Heart left ventricle (tissue), 16 donors: ENCODE results near the gene SLC7A4. TPM values are rescaled to one million over a fixed set of nuclear protein-coding genes. Genes with fewer than 3 reads are reported as not detected.
"Not testable (repeated sequence)": the region's sequence is repeated elsewhere in the genome, so short reads cannot be mapped to it uniquely, and the experiment has no call there.

Experiments used
- ATAC-seq, 4 donors: fragments of 200-7000 bp; cut with Tn5 transposase; one replicate each; pipeline ENCODE4 v1.9.1; 2020 to 2022; ENCODE audit warnings: moderate library complexity in 4 of 4, mild to moderate bottlenecking in 3 of 4, moderate number of reproducible peaks in 1 of 4
- DNase-seq, 5 donors: peaks; one replicate each; pipeline ENCODE4 v3.0.0-alpha.2; 2020
- H3K27ac ChIP-seq, 12 donors: fragments of 200-600 bp; sonication (generic) in 4 of 12; one replicate each; pipeline versions ENCODE4 v1.5.0 to v1.8.0; 2016 to 2022; ENCODE audit warnings: mild to moderate bottlenecking in 2 of 12
- H3K27me3 ChIP-seq, 9 donors: fragments of 200-600 bp; sonication (generic) in 2 of 9; one replicate each; pipeline versions ENCODE4 v1.5.1 to v1.8.0; 2016 to 2022; ENCODE audit warnings: mild to moderate bottlenecking in 3 of 9
- H3K36me3 ChIP-seq, 9 donors: fragments of 200-600 bp; sonication (generic) in 2 of 9; one replicate each; pipeline versions ENCODE4 v1.5.0 to v1.8.0; 2018 to 2022; ENCODE audit warnings: mild to moderate bottlenecking in 2 of 9
- H3K4me1 ChIP-seq, 12 donors: fragments of 200-600 bp; sonication (generic) in 4 of 12; one replicate each; pipeline versions ENCODE4 v1.5.0 to v1.8.0; 2016 to 2022; ENCODE audit warnings: mild to moderate bottlenecking in 3 of 12
- H3K4me3 ChIP-seq, 12 donors: fragments of 200-600 bp; sonication (generic) in 4 of 12; one replicate each; pipeline versions ENCODE4 v1.5.0 to v1.8.0; 2017 to 2022; ENCODE audit warnings: mild to moderate bottlenecking in 9 of 12, moderate library complexity in 4 of 12
- H3K9me3 ChIP-seq, 12 donors: fragments of 200-600 bp; sonication (generic) in 4 of 12; one replicate each; pipeline versions ENCODE4 v1.5.0 to v1.8.0; 2016 to 2022; ENCODE audit warnings: mild to moderate bottlenecking in 1 of 12
- CTCF ChIP-seq, 12 donors: fragments of 200-600 bp; sonication (generic) in 4 of 12; IDR thresholded peaks; one replicate each; pipeline versions ENCODE4 v1.5.0 to v1.8.0; 2018 to 2022; ENCODE audit warnings: antibody characterized with exemption in 12 of 12, mild to moderate bottlenecking in 5 of 12
- POLR2A ChIP-seq, 2 donors: fragments of 450-650 bp; IDR thresholded peaks; one replicate each; pipeline ENCODE4 v1.6.1; 2017; ENCODE audit warnings: antibody characterized with exemption in 2 of 2, mild to moderate bottlenecking in 2 of 2, moderate library complexity in 2 of 2
- WGBS, 4 donors: extraction: QIAGEN DNeasy Blood & Tissue Kit in 2 of 4; methylation state at CpG; one replicate each; pipeline versions ENCODE4 v1.1.5 to v1.1.7; 2013 to 2018; 5-methylcytosine and 5-hydroxymethylcytosine counted together
- intact Hi-C, 10 donors: fragments of 100-400 bp; cut with DNase I; formaldehyde crosslinking; loops; one replicate each; pipeline versions ENCODE4 v1.11.1 to v1.14.2; 2022
- polyA plus RNA-seq, 2 donors: library from polyadenylated mRNA; stranded (reverse); fragments of 200-250 nt; gene quantifications; one replicate each; pipeline ENCODE4 v1.2.3, GENCODE V29; 2013
- total RNA-seq, 9 donors: library from RNA; depleted of rRNA in 2 of 9; stranded (reverse); fragments of >200 nt in 2 of 9; fragmentation: NEBNext Ultra II Directional in 3 of 9; extraction: Animal tissue kit (Norgen Biotek cat#: 25700) in 3 of 9; gene quantifications; one replicate each; pipeline versions ENCODE4 v1.1.0 to v1.2.4, GENCODE V29; 2016 to 2023
- donor health status: ischemic (EF 13 %, LVEDD 7.1; RV severe dilation, severe dysfunction).
- donor health status: healthy with polysubstance abuse.
- donor health status: DM: no; HTN: yes; CAD: no.
- donor health status: DM: no; HTN: no; CAD: no.
- donor health status: ischemic (EF 25% LVEDD 6.9; RV normal size, moderate dysfunction).
- donor health status: ischemic (EF 25% LVEDD 5.7; RV mildly dilated, moderate dysfunction).
- donor health status: healthy.
- donor health status: DM: yes; HTN: yes; CAD: no.
- donor health status: ischemic (EF 35%, LVEDD 5.7; RV mildly dilated, moderate dysfunction).
- donor health status: nonischemic (EF 11% LVEDD 7.7; RV severe dilation, severe dysfunction).
- donor health status: DM: yes; HTN: yes; CAD: no.
- donor health status: PGD.
- donor health status: ischemic (EF 29% LVEDD 5.4; RV normal size, mild dysfunction).
- donor health status: nonischemic (EF 23%, LVEDD 6.1; RV moderate dilation, normal function).

Gene SLC7A4
- total and polyA plus RNA-seq, 11 donors, result 0.24 to 2.8 (median 0.31) TPM; not detected in 8

- Histone ChIP-seq H3K9me3 (no peaks in the 10 kb centered on the region), H3K27ac (no peak overlapping the region), H3K27me3 (peaks cover 0 to 3% (median 0%) of the 10 kb centered on the region in 9 donors), H3K36me3 (no peaks in the 10 kb centered on the region), H3K4me3 (no peak overlapping the region), H3K4me1 (no peaks in the 10 kb centered on the region)
- TF ChIP-seq POLR2A (IDR thresholded peaks at IDR 0.05), result no peak
- no peak for TF ChIP-seq CTCF (IDR thresholded peaks at IDR 0.05)
- 90 to 96% (median 92%) methylated on average over 7 to 12 of the region's 12 CpGs for WGBS, 4 donors
- ATAC-seq (no peak), DNase-seq (peak in 1 of 5 donors; percentile 15)
- intact Hi-C loops, result loop anchor here in 1 of 10 donors (5.0 kb wide), 1 partner anchor 41 kb away; no protein-coding TSS in a partner anchor
Observed at GRCh38 chr22:21067901-21068680, 35.7 kb upstream of the SLC7A4 start.

GRCh38 chr22:21067075-21067900 is 34.9 kb upstream of the SLC7A4 start:
- no peak for ATAC-seq
- Histone ChIP-seq H3K27ac (no peak overlapping the region), H3K36me3 (no peaks in the 10 kb centered on the region), H3K4me1 (no peaks in the 10 kb centered on the region), H3K4me3 (no peak overlapping the region), H3K9me3 (no peaks in the 10 kb centered on the region), H3K27me3 (no peaks in the 10 kb centered on the region)
- DNase-seq, result peak in 1 of 5 donors; percentile 6
- TF ChIP-seq CTCF (IDR thresholded peaks at IDR 0.05) (no peak), POLR2A (IDR thresholded peaks at IDR 0.05) (no peak)
- intact Hi-C loops, result loop anchor here in 1 of 10 donors (5.0 kb wide), 1 partner anchor 40 kb away; no protein-coding TSS in a partner anchor
- WGBS, 4 donors, result 86 to 90% (median 89%) methylated on average over 22 to 28 of the region's 28 CpGs

- H3K36me3 ChIP-seq, result no peaks in the 10 kb centered on the region
- no peaks in the 10 kb centered on the region for H3K4me1 ChIP-seq
- H3K27me3 ChIP-seq, result no peaks in the 10 kb centered on the region
- 49 to 66% (median 61%) methylated on average over 13 of the region's 13 CpGs for WGBS, 4 donors
- TF ChIP-seq CTCF (IDR thresholded peaks at IDR 0.05), result no peak
- no peak overlapping the region for H3K27ac ChIP-seq
- no peak overlapping the region for H3K4me3 ChIP-seq
- DNase-seq, result peak in 1 of 5 donors; percentile 15
- no peak for ATAC-seq
- H3K9me3 ChIP-seq, result no peaks in the 10 kb centered on the region
- intact Hi-C loops, result loop anchor here in 1 of 10 donors (5.0 kb wide), 1 partner anchor 38 kb away; no protein-coding TSS in a partner anchor
Observed at GRCh38 chr22:21064917-21065864, 32.8 kb upstream of the SLC7A4 start.

- ATAC-seq, H3K4me1 ChIP-seq, H3K27me3 ChIP-seq, intact Hi-C loops, H3K9me3 ChIP-seq, H3K27ac ChIP-seq, H3K36me3 ChIP-seq, H3K4me3 ChIP-seq: not testable (repeated sequence)
- DNase-seq, result peak in 1 of 5 donors; percentile 15
- WGBS, 4 donors, result 77 to 82% (median 80%) methylated on average over 11 of the region's 11 CpGs
Observed at GRCh38 chr22:21064425-21064824, 32.1 kb upstream of the SLC7A4 start.

- H3K4me3 ChIP-seq, intact Hi-C loops: not testable (repeated sequence)
Observed at GRCh38 chr22:21061660-21062321, 29.4 kb upstream of the SLC7A4 start.

GRCh38 chr22:21060363-21060762 is 28.0 kb upstream of the SLC7A4 start:
- not testable (repeated sequence) for H3K27ac ChIP-seq

More at GRCh38 chr22:21061660-21062321, 29.4 kb upstream of the SLC7A4 start:
- 86 to 94% (median 90%) methylated on average over 16 to 18 of the region's 18 CpGs for WGBS, 4 donors
- not testable (repeated sequence) for H3K27ac ChIP-seq, H3K27me3 ChIP-seq, H3K36me3 ChIP-seq, ATAC-seq, DNase-seq, H3K9me3 ChIP-seq, H3K4me1 ChIP-seq

More at GRCh38 chr22:21060363-21060762, 28.0 kb upstream of the SLC7A4 start:
- intact Hi-C loops, H3K36me3 ChIP-seq, H3K4me3 ChIP-seq, H3K9me3 ChIP-seq, H3K4me1 ChIP-seq, H3K27me3 ChIP-seq: not testable (repeated sequence)
- WGBS, 4 donors, result 53 to 73% (median 58%) methylated on average over 5 to 8 of the region's 8 CpGs
- DNase-seq, result peak in 1 of 5 donors; percentile 22
- ATAC-seq, result peak in 3 of 4 donors; percentile 30 to 67 (median 51)
